GM21737 (cell line): Measurements from ENCODE around the gene IL10RB.

Experiments
- ATAC-seq: cut with Tn5 transposase; IDR thresholded peaks from one replicate; pipeline ENCODE4 v1.9.1; 2021; ENCODE audit warnings: mild to moderate bottlenecking, moderate library complexity; ENCODE audit not compliant: unreplicated experiment

The IL10RB gene

GRCh38 chr21:33265664-33266049, 510 bp upstream of the IL10RB start:
- ATAC-seq = peak; percentile 28

- ATAC-seq = no peak
Observed at GRCh38 chr21:33266789-33267135, 595 bp downstream of the IL10RB start.

GRCh38 chr21:33267250-33267649, 1.1 kb downstream of the IL10RB start:
- no peak for ATAC-seq

- peak; percentile 15 for ATAC-seq
Observed at GRCh38 chr21:33268393-33268736, 2.2 kb downstream of the IL10RB start.

GRCh38 chr21:33268737-33269441, 2.7 kb downstream of the IL10RB start:
- ATAC-seq = peak; percentile 59

- no peak for ATAC-seq
Observed at GRCh38 chr21:33270986-33271385, 4.8 kb downstream of the IL10RB start.

GRCh38 chr21:33273044-33273443, 6.9 kb downstream of the IL10RB start:
- no peak for ATAC-seq

- no peak for ATAC-seq
Observed at GRCh38 chr21:33278721-33279120, 12.6 kb downstream of the IL10RB start.

- no peak for ATAC-seq
Observed at GRCh38 chr21:33279330-33279820, 13.2 kb downstream of the IL10RB start.

- ATAC-seq = no peak
Observed at GRCh38 chr21:33281096-33281652, 15.0 kb downstream of the IL10RB start.

- ATAC-seq = no peak
Observed at GRCh38 chr21:33283203-33283602, 17.0 kb downstream of the IL10RB start.

GRCh38 chr21:33286076-33286475, 19.9 kb downstream of the IL10RB start:
- no peak for ATAC-seq

GRCh38 chr21:33286600-33287456, 20.7 kb downstream of the IL10RB start:
- ATAC-seq = no peak

- no peak for ATAC-seq
Observed at GRCh38 chr21:33289199-33289819, 23.1 kb downstream of the IL10RB start.

- ATAC-seq = no peak
Observed at GRCh38 chr21:33290441-33290840, 24.3 kb downstream of the IL10RB start.

- no peak for ATAC-seq
Observed at GRCh38 chr21:33291686-33292085, 25.5 kb downstream of the IL10RB start.

GRCh38 chr21:33292724-33293123, 26.6 kb downstream of the IL10RB start:
- no peak for ATAC-seq

GRCh38 chr21:33293136-33293535, 27.0 kb downstream of the IL10RB start:
- ATAC-seq = no peak

- no peak for ATAC-seq
Observed at GRCh38 chr21:33293811-33294216, 27.6 kb downstream of the IL10RB start.

GRCh38 chr21:33296156-33296555, 30.0 kb downstream of the IL10RB start:
- ATAC-seq = no peak

GRCh38 chr21:33299181-33299752, 33.1 kb downstream of the IL10RB start:
- ATAC-seq = peak; percentile 71
